Activated naive CD8-positive, alpha-beta T cell (primary cell): ENCODE measurements around the gene CDKAL1.

Experiments
- H3K27ac Mint-ChIP-seq: one replicate; pipeline ENCODE4 v1.8.0; 2021; ENCODE audit warnings: mixed read lengths
- H3K27me3 Mint-ChIP-seq: one replicate; pipeline ENCODE4 v1.8.0; 2021; ENCODE audit warnings: mixed read lengths
- H3K36me3 Mint-ChIP-seq: one replicate; pipeline ENCODE4 v1.8.0; 2021; ENCODE audit warnings: mixed read lengths
- H3K4me1 Mint-ChIP-seq: one replicate; pipeline ENCODE4 v1.8.0; 2021; ENCODE audit warnings: low read depth, mixed read lengths
- H3K4me3 Mint-ChIP-seq: one replicate; pipeline ENCODE4 v1.8.0; 2021; ENCODE audit warnings: mild to moderate bottlenecking, mixed read lengths
- H3K9me3 Mint-ChIP-seq: one replicate; pipeline ENCODE4 v1.8.0; 2021; ENCODE audit warnings: low read depth, mixed read lengths

CDKAL1 gene

GRCh38 chr6:21095462-21095861 is 561.2 kb downstream of the CDKAL1 start:
- Mint-ChIP-seq H3K27me3 (no peaks in the 10 kb centered on the region), H3K9me3 (no peaks in the 10 kb centered on the region), H3K4me1 (peaks cover 17% of the 10 kb centered on the region), H3K4me3 (no peak overlapping the region), H3K27ac (no peak overlapping the region), H3K36me3 (peaks cover 34% of the 10 kb centered on the region)

- Mint-ChIP-seq H3K36me3 (peaks cover 31% of the 10 kb centered on the region), H3K9me3 (no peaks in the 10 kb centered on the region), H3K4me3 (no peak overlapping the region), H3K4me1 (peaks cover 29% of the 10 kb centered on the region), H3K27me3 (no peaks in the 10 kb centered on the region), H3K27ac (no peak overlapping the region)
Measured at GRCh38 chr6:21098134-21098533, 563.9 kb downstream of the CDKAL1 start.

GRCh38 chr6:21098744-21099143 is 564.5 kb downstream of the CDKAL1 start:
- H3K27me3 Mint-ChIP-seq = no peaks in the 10 kb centered on the region
- peaks cover 28% of the 10 kb centered on the region for H3K36me3 Mint-ChIP-seq
- H3K9me3 Mint-ChIP-seq = no peaks in the 10 kb centered on the region
- H3K27ac Mint-ChIP-seq = no peak overlapping the region
- H3K4me1 Mint-ChIP-seq = peaks cover 29% of the 10 kb centered on the region
- no peak overlapping the region for H3K4me3 Mint-ChIP-seq

DNA sequence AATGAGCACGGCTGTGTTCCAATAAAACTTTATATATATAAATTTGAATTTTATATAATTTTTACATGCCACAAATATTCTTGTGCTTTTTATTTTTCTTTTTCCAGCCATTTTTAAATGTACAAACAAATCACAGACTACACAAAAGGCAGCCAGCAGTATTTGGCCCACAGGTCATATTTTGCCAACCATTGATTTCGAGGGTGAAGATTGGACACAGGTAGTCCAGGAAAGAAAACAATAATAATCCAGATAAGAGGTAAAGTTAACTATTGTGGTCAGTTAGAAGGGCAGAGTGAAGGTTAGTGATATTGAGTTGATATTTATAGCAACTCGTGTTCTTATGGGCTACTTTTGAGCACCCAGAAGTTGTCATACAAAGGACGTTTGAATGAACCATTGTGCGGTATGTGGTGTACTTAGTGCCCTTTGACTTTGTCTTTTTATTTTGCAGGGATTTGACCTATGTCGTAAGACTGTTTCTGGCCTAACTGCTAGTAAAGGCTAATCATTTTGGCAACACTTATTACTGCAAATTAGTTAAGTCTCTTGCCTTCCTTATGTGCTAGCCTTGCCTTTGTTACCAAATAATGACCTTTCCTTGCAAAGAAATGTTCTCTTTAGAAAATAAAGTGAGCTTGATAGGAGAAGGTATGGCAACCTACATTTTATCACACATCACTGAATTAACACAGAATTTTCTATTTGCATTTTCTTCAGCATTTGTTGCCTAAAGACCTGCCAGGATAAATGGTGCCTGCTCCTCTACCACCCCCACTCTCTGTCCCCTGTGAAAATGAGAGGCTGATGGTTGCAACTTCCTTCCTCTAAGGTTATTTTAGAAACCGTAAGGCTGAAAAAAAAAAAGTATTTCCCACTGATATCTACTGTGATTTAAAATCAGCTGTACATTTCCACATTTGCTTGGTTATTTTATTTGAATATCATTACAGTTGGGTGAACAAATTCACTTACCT is 565.4 kb downstream of the CDKAL1 start:
- peaks cover 22% of the 10 kb centered on the region for H3K36me3 Mint-ChIP-seq
- H3K4me3 Mint-ChIP-seq = no peak overlapping the region
- H3K9me3 Mint-ChIP-seq = no peaks in the 10 kb centered on the region
- H3K27ac Mint-ChIP-seq = no peak overlapping the region
- H3K4me1 Mint-ChIP-seq = peaks cover 29% of the 10 kb centered on the region
- no peaks in the 10 kb centered on the region for H3K27me3 Mint-ChIP-seq

GRCh38 chr6:21100991-21101390 is 566.7 kb downstream of the CDKAL1 start:
- H3K4me1 Mint-ChIP-seq = peaks cover 29% of the 10 kb centered on the region
- H3K27ac Mint-ChIP-seq = no peak overlapping the region
- peaks cover 27% of the 10 kb centered on the region for H3K36me3 Mint-ChIP-seq
- H3K4me3 Mint-ChIP-seq = no peak overlapping the region
- H3K27me3 Mint-ChIP-seq = no peaks in the 10 kb centered on the region
- no peaks in the 10 kb centered on the region for H3K9me3 Mint-ChIP-seq

DNA sequence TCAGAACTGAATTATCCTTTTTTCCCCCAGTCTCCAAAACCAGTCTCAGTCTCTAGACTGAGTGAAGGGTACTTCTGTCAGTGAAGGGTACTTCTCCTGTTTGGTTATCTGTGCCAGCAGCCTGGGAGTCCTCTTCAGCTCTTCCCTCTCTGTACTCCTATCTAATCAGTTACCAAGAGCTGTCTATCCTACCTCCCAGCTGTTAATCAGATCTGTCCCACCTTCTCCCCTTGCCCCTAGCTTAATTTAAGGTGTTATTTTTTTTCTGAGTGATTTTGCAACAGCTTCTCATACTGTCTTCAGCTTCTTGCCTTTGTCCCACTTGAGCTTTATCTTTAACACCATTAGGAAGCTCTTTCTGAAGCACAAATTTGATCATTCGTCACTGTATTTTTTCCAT is 567.4 kb downstream of the CDKAL1 start:
- no peak overlapping the region for H3K27ac Mint-ChIP-seq
- no peaks in the 10 kb centered on the region for H3K27me3 Mint-ChIP-seq
- peaks cover 27% of the 10 kb centered on the region for H3K36me3 Mint-ChIP-seq
- H3K9me3 Mint-ChIP-seq = no peaks in the 10 kb centered on the region
- H3K4me3 Mint-ChIP-seq = no peak overlapping the region
- H3K4me1 Mint-ChIP-seq = peaks cover 29% of the 10 kb centered on the region

DNA sequence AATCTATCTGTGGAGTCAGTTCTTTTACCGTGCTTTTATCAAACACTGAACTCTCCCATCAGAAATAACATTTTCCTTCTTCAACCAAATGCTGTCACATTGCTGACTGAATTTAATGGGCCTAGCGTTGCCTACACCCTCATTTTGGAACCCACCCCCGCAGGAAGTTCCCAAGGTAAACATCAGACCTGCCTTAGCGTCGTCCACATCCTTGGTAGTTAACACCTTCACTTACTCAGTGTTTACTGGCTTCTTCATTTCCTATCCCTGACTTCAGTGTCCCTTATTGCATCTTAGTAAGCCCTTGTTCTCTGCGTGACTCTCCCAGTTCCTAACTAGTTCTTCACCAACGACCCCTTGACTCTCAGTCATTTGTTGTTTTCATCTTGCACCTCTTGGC is 567.9 kb downstream of the CDKAL1 start:
- peaks cover 27% of the 10 kb centered on the region for H3K36me3 Mint-ChIP-seq
- H3K27me3 Mint-ChIP-seq = no peaks in the 10 kb centered on the region
- peaks cover 29% of the 10 kb centered on the region for H3K4me1 Mint-ChIP-seq
- no peak overlapping the region for H3K4me3 Mint-ChIP-seq
- no peak overlapping the region for H3K27ac Mint-ChIP-seq
- H3K9me3 Mint-ChIP-seq = no peaks in the 10 kb centered on the region

DNA sequence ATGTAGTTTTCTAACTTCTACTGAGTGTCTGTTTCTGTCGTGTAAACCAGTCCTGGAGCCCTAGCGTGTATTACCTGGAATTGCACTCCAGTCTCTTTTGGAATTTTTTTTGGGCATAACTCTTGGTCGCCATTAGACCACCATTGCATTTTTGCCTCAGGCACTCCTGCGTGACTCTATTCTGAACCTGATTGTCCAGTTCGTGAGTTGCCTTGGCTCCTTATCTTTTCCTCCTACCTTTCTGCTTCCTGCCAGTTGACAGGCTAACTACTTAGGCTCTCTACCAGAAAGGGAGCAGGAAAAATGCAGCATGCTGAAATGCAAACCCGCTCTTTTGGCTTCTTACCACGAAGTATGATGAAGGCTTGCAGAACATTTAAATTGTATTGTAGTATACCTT is 568.4 kb downstream of the CDKAL1 start:
- Mint-ChIP-seq H3K27me3 (no peaks in the 10 kb centered on the region), H3K4me3 (no peak overlapping the region), H3K4me1 (peaks cover 29% of the 10 kb centered on the region), H3K9me3 (no peaks in the 10 kb centered on the region), H3K27ac (no peak overlapping the region), H3K36me3 (peaks cover 27% of the 10 kb centered on the region)

GRCh38 chr6:21103626-21104224 is 569.5 kb downstream of the CDKAL1 start:
- no peak overlapping the region for H3K27ac Mint-ChIP-seq
- H3K27me3 Mint-ChIP-seq = no peaks in the 10 kb centered on the region
- H3K9me3 Mint-ChIP-seq = no peaks in the 10 kb centered on the region
- no peak overlapping the region for H3K4me3 Mint-ChIP-seq
- peaks cover 20% of the 10 kb centered on the region for H3K4me1 Mint-ChIP-seq
- peaks cover 22% of the 10 kb centered on the region for H3K36me3 Mint-ChIP-seq

GRCh38 chr6:21104288-21104687 is 570.0 kb downstream of the CDKAL1 start:
- peaks cover 20% of the 10 kb centered on the region for H3K36me3 Mint-ChIP-seq
- no peak overlapping the region for H3K27ac Mint-ChIP-seq
- no peak overlapping the region for H3K4me3 Mint-ChIP-seq
- no peaks in the 10 kb centered on the region for H3K27me3 Mint-ChIP-seq
- H3K4me1 Mint-ChIP-seq = peaks cover 20% of the 10 kb centered on the region
- H3K9me3 Mint-ChIP-seq = no peaks in the 10 kb centered on the region

GRCh38 chr6:21107796-21108195 is 573.5 kb downstream of the CDKAL1 start:
- H3K4me1 Mint-ChIP-seq = no peaks in the 10 kb centered on the region
- peaks cover 11% of the 10 kb centered on the region for H3K36me3 Mint-ChIP-seq
- H3K27ac Mint-ChIP-seq = no peak overlapping the region
- H3K27me3 Mint-ChIP-seq = no peaks in the 10 kb centered on the region
- H3K4me3 Mint-ChIP-seq = no peak overlapping the region
- H3K9me3 Mint-ChIP-seq = no peaks in the 10 kb centered on the region

GRCh38 chr6:21109391-21110178 is 575.3 kb downstream of the CDKAL1 start:
- Mint-ChIP-seq H3K4me1 (no peaks in the 10 kb centered on the region), H3K36me3 (peaks cover 12% of the 10 kb centered on the region), H3K27ac (no peak overlapping the region), H3K27me3 (no peaks in the 10 kb centered on the region), H3K9me3 (no peaks in the 10 kb centered on the region), H3K4me3 (no peak overlapping the region)

- Mint-ChIP-seq H3K4me1 (no peaks in the 10 kb centered on the region), H3K4me3 (no peak overlapping the region), H3K27me3 (no peaks in the 10 kb centered on the region), H3K36me3 (peaks cover 8% of the 10 kb centered on the region), H3K9me3 (no peaks in the 10 kb centered on the region), H3K27ac (no peak overlapping the region)
Measured at GRCh38 chr6:21110684-21111083, 576.4 kb downstream of the CDKAL1 start.

- Mint-ChIP-seq H3K4me1 (no peaks in the 10 kb centered on the region), H3K27me3 (no peaks in the 10 kb centered on the region), H3K4me3 (no peak overlapping the region), H3K36me3 (peaks cover 11% of the 10 kb centered on the region), H3K27ac (no peak overlapping the region), H3K9me3 (no peaks in the 10 kb centered on the region)
Measured at GRCh38 chr6:21111093-21111725, 577.0 kb downstream of the CDKAL1 start.
